ENCODE results near the gene FNBP1. TPM values are rescaled to one million over a fixed set of nuclear protein-coding genes. Genes with fewer than 3 reads are reported as not detected.
A peak's percentile ranks its signal among the peaks of the same experiment; 100 is the strongest.

The FNBP1 gene
- total and polyA plus RNA-seq, 8 donors, result 30.4 to 51.8 (median 34.4) TPM

GRCh38 chr9:129910628-129911567, 132.1 kb downstream of the FNBP1 start:
- ATAC-seq, result peak; percentile 85
- Histone ChIP-seq H3K36me3 (peaks cover 0 to 53% of the 10 kb centered on the region in 2 donors), H3K4me3 (no peak overlapping the region), H3K27me3 (no peaks in the 10 kb centered on the region), H3K4me1 (peaks cover 0 to 12% of the 10 kb centered on the region in 2 donors), H3K27ac (no peak overlapping the region), H3K9me3 (no peaks in the 10 kb centered on the region)
- intact Hi-C loops (cut with DNase I), result no loop called here
- TF ChIP-seq CTCF (IDR thresholded peaks at IDR 0.05), result no peak
- DNase-seq, result no peak

- H3K36me3 ChIP-seq, result peaks cover 0 to 57% of the 10 kb centered on the region in 2 donors
- no peak for TF ChIP-seq CTCF (IDR thresholded peaks at IDR 0.05)
- no peaks in the 10 kb centered on the region for H3K27me3 ChIP-seq
- intact Hi-C loops (cut with DNase I), result loop anchor here in 1 of 2 donors (10.0 kb wide), 1 partner anchor 45 kb away; no protein-coding TSS in a partner anchor
- no peak for ATAC-seq
- DNase-seq, result no peak
- peaks cover 0 to 12% of the 10 kb centered on the region in 2 donors for H3K4me1 ChIP-seq
- H3K27ac ChIP-seq, result no peak overlapping the region
- no peaks in the 10 kb centered on the region for H3K9me3 ChIP-seq
- H3K4me3 ChIP-seq, result no peak overlapping the region
Observed at GRCh38 chr9:129909851-129910250, 133.1 kb downstream of the FNBP1 start.

- H3K4me3 ChIP-seq, result no peak overlapping the region
Observed at GRCh38 chr9:129908906-129909305, 134.1 kb downstream of the FNBP1 start.

GRCh38 chr9:129907201-129907600, 135.8 kb downstream of the FNBP1 start:
- DNase-seq (no peak), ATAC-seq (no peak)
- peaks cover 0 to 80% of the 10 kb centered on the region in 2 donors for H3K36me3 ChIP-seq
- peaks cover 0 to 12% of the 10 kb centered on the region in 2 donors for H3K4me1 ChIP-seq
- intact Hi-C loops (cut with DNase I), result loop anchor here in 1 of 2 donors (10.0 kb wide), 1 partner anchor 48 kb away; no protein-coding TSS in a partner anchor
- H3K4me3 ChIP-seq, result no peak overlapping the region
- no peak for TF ChIP-seq CTCF (IDR thresholded peaks at IDR 0.05)
- H3K9me3 ChIP-seq, result no peaks in the 10 kb centered on the region
- no peaks in the 10 kb centered on the region for H3K27me3 ChIP-seq
- no peak overlapping the region for H3K27ac ChIP-seq

More at GRCh38 chr9:129908906-129909305, 134.1 kb downstream of the FNBP1 start:
- Histone ChIP-seq H3K27me3 (no peaks in the 10 kb centered on the region), H3K36me3 (peaks cover 0 to 63% of the 10 kb centered on the region in 2 donors), H3K27ac (no peak overlapping the region), H3K4me1 (peaks cover 0 to 12% of the 10 kb centered on the region in 2 donors), H3K9me3 (no peaks in the 10 kb centered on the region)
- intact Hi-C loops (cut with DNase I), result loop anchor here in 1 of 2 donors (10.0 kb wide), 1 partner anchor 46 kb away; no protein-coding TSS in a partner anchor
- ATAC-seq (no peak), DNase-seq (no peak)
- TF ChIP-seq CTCF (IDR thresholded peaks at IDR 0.05), result no peak

- no peaks in the 10 kb centered on the region for H3K9me3 ChIP-seq
- no peaks in the 10 kb centered on the region for H3K27me3 ChIP-seq
- TF ChIP-seq CTCF (IDR thresholded peaks at IDR 0.05), result no peak
- intact Hi-C loops (cut with DNase I), result loop anchor here in 1 of 2 donors (10.0 kb wide), 1 partner anchor 49 kb away; no protein-coding TSS in a partner anchor
- H3K27ac ChIP-seq, result no peak overlapping the region
- no peak for ATAC-seq
- no peak overlapping the region for H3K4me3 ChIP-seq
- DNase-seq, result no peak
- H3K36me3 ChIP-seq, result peaks cover 0 to 81% of the 10 kb centered on the region in 2 donors
- H3K4me1 ChIP-seq, result peaks cover 0 to 9% of the 10 kb centered on the region in 2 donors
Observed at GRCh38 chr9:129906298-129906697, 136.7 kb downstream of the FNBP1 start.

Measured in left lung (tissue), 10 donors.